ENCODE results near the gene BCKDHA.

BCKDHA gene

GRCh38 chr19:41398598-41398997, 980 bp downstream of the BCKDHA start:
- H3K4me3 ChIP-seq (ENCODE audit: low read depth, low read length), result peak overlapping the region; percentile 73
- TF ChIP-seq CTCF (IDR thresholded peaks at IDR 0.05; ENCODE audit: low read depth, low read length, missing control alignments), result no peak
- in situ Hi-C loops (cut with HindIII; ENCODE audit: low pct_ligation_motif_present, low sequenced_read_pairs), result no loop called here
- H3K27ac ChIP-seq, result no peak overlapping the region
- no peak for DNase-seq
- no peaks in the 10 kb centered on the region for H3K36me3 ChIP-seq (replicated peaks)
- H3K27me3 ChIP-seq (replicated peaks), result no peaks in the 10 kb centered on the region

- no peaks in the 10 kb centered on the region for H3K27me3 ChIP-seq (replicated peaks)
- no peaks in the 10 kb centered on the region for H3K36me3 ChIP-seq (replicated peaks)
- H3K4me3 ChIP-seq (ENCODE audit: low read depth, low read length), result no peak overlapping the region
- no peak for TF ChIP-seq CTCF (IDR thresholded peaks at IDR 0.05; ENCODE audit: low read depth, low read length, missing control alignments)
- H3K27ac ChIP-seq, result no peak overlapping the region
- no peak for DNase-seq
- in situ Hi-C loops (cut with HindIII; ENCODE audit: low pct_ligation_motif_present, low sequenced_read_pairs), result no loop called here
Observed at GRCh38 chr19:41399091-41399490, 1.5 kb downstream of the BCKDHA start.

- in situ Hi-C loops (cut with HindIII; ENCODE audit: low pct_ligation_motif_present, low sequenced_read_pairs), result no loop called here
- no peak for TF ChIP-seq CTCF (IDR thresholded peaks at IDR 0.05; ENCODE audit: low read depth, low read length, missing control alignments)
Observed at GRCh38 chr19:41399525-41399924, 1.9 kb downstream of the BCKDHA start.

GRCh38 chr19:41401483-41401882, 3.9 kb downstream of the BCKDHA start:
- in situ Hi-C loops (cut with HindIII; ENCODE audit: low pct_ligation_motif_present, low sequenced_read_pairs), result no loop called here
- no peak for TF ChIP-seq CTCF (IDR thresholded peaks at IDR 0.05; ENCODE audit: low read depth, low read length, missing control alignments)

More at GRCh38 chr19:41399525-41399924, 1.9 kb downstream of the BCKDHA start:
- no peaks in the 10 kb centered on the region for H3K36me3 ChIP-seq (replicated peaks)
- H3K4me3 ChIP-seq (ENCODE audit: low read depth, low read length), result no peak overlapping the region
- H3K27ac ChIP-seq, result no peak overlapping the region
- no peaks in the 10 kb centered on the region for H3K27me3 ChIP-seq (replicated peaks)
- DNase-seq, result no peak

GRCh38 chr19:41402010-41402409, 4.4 kb downstream of the BCKDHA start:
- H3K27ac ChIP-seq, result no peak overlapping the region
- no peak for DNase-seq
- TF ChIP-seq CTCF (IDR thresholded peaks at IDR 0.05; ENCODE audit: low read depth, low read length, missing control alignments), result no peak
- H3K27me3 ChIP-seq (replicated peaks), result no peaks in the 10 kb centered on the region
- in situ Hi-C loops (cut with HindIII; ENCODE audit: low pct_ligation_motif_present, low sequenced_read_pairs), result no loop called here
- no peaks in the 10 kb centered on the region for H3K36me3 ChIP-seq (replicated peaks)
- no peak overlapping the region for H3K4me3 ChIP-seq (ENCODE audit: low read depth, low read length)

More at GRCh38 chr19:41401483-41401882, 3.9 kb downstream of the BCKDHA start:
- DNase-seq, result no peak
- Histone ChIP-seq H3K27ac (no peak overlapping the region), H3K4me3 (ENCODE audit: low read depth, low read length) (no peak overlapping the region), H3K27me3 (replicated peaks) (no peaks in the 10 kb centered on the region), H3K36me3 (replicated peaks) (no peaks in the 10 kb centered on the region)

All from brain microvascular endothelial cell (primary cell).